HG03457 (cell line): ENCODE measurements around the gene ARHGEF2.
"Not testable (repeated sequence)": the region's sequence is repeated elsewhere in the genome, so short reads cannot be mapped to it uniquely, and the experiment has no call there.

Experiments
- ATAC-seq: cut with Tn5 transposase; IDR thresholded peaks from one replicate; pipeline ENCODE4 v1.9.1; 2021; ENCODE audit warnings: moderate number of reproducible peaks; ENCODE audit not compliant: unreplicated experiment

The ARHGEF2 gene

GRCh38 chr1:155993595-155993994 lies 15.2 kb upstream of the ARHGEF2 start:
- no peak for ATAC-seq

- ATAC-seq: no peak
Observed at GRCh38 chr1:155990005-155990739, 11.8 kb upstream of the ARHGEF2 start.

- ATAC-seq: no peak
Observed at GRCh38 chr1:155989242-155990004, 11.1 kb upstream of the ARHGEF2 start.

- not testable (repeated sequence) for ATAC-seq
Observed at GRCh38 chr1:155984903-155985645, 6.7 kb upstream of the ARHGEF2 start.

- ATAC-seq: no peak
Observed at GRCh38 chr1:155984341-155984740, 6.0 kb upstream of the ARHGEF2 start.

- ATAC-seq: no peak
Observed at GRCh38 chr1:155983191-155984024, 5.1 kb upstream of the ARHGEF2 start.

DNA sequence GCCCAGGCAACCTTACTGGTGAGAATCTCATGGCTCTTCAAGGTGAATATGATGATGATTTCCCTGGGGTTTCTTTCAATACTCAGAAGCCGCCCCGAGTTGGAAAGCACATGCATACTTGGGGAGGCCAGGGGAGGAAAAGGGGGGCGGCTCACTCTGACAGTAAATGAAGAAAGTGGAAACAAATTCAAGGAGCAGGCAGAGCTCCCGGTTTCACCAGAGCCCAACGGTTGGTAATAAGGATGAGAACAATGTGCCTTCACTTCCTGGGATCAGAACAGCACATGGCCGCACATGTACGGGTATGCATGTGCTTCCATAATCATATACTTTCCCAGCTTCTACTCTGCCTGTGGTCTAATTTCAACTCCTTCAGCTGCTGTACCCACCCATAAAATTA lies 3.8 kb upstream of the ARHGEF2 start:
- no peak for ATAC-seq

GRCh38 chr1:155981266-155982088 lies 3.1 kb upstream of the ARHGEF2 start:
- ATAC-seq: no peak

- no peak for ATAC-seq
Observed at GRCh38 chr1:155979597-155980343, 1.4 kb upstream of the ARHGEF2 start.

- ATAC-seq: no peak
Observed at GRCh38 chr1:155978973-155979429, 654 bp upstream of the ARHGEF2 start.

DNA sequence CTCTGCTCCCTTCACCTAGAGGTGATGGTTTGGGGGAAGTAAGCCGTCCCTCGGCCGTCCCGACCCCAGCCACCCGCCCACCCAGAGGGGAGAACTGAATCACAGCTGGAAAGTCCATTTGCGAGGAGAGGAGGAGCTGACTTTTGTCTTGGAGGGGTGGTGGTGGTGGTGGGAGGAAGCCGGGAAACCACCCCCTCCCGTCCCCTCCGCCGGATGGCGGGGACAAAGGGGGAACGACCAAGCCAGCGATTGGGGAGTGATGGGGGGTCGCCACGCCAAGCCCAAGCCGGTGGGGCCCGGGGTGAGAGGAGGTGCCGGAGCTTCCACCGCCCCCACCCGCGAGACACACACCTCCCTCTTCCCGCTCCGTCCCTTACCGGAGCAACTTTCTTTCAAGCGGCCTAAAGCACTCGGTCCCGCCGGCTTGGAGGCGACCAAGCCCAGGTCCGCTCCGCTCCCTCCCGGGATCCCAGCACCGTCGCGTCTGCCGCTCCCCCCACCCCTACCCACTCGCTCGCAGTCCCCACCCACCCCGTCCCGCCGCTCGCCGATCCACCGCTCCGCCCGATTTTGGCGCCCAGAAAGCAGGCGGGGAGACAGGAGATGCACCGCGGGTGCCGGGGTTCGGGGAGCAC lies 540 bp downstream of the ARHGEF2 start:
- ATAC-seq: no peak

DNA sequence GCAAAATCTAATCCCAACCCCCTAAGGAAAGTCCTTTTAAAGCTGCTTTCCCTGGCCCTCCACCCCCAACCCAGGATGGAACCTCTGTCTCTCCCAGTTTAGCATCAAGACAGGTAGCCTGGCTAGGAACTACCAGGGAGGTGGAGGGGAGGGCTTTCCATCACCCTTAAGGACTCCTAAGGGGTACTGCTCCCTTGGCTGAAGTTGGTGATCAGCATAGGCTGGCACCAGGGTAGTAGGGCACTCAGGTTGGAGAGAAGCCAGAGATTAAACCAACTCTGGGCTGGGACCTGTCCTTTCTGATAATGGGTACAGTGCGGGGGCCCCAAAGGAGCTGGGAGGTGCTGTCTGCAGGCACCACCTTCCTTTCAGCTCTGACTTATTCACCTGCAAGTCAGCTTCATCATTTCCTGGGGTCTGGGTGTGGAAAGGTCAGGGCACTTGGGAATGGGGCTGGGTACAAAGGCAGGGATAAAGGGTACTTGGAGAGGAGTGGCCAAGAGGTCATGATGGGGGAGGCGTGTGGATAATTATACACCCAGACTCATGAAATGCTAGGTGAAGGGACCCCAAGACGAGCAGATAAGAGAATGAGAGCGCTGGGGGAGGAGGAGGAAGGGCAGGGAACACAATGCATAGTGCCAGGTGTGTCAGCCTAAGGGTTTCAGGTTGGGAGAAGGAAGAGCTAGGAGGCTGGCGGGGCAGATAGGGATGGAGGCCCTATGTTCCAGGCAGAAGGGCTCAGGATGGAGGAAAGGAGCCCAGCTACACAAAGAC lies 1.2 kb downstream of the ARHGEF2 start:
- no peak for ATAC-seq

DNA sequence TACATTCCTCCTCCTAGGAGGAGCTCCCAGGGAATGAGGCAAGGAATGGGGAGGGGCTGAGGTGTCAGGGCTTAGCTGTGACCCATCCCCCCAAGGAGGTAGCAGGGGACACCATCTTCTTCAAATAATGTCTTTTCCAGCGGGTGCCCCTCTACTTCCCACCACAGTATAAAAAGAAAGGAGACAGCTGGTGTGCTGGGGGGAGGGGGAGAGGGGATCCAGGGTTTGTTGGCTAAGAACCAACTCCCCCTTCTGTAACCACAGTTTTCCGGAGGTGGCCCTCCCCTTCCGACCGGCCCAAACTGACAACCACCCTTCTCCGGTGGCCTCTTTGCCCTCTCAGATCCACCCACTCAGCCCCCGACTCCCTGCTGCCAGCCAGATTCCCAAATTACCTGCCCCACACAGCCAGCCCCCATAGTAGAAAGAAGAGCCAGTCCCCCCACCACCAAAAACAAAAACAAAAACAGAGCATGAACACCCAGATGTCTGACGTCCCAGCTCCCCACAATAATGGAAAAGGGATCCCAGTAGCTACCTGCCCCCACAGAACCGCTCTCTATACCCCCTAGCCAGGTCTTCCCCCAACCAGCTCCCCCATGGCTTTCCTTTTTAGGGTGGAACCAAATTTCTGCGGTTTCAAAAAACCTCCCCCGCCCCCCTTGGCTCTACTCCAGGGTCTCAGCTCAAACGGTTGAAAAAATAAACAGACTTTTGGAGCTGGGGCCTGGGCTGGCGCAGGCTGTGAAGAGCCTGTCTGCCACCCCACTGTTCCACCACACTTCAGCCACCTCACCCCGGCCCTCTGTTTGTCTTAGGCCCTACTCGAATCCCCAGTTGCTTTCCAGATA lies 2.1 kb downstream of the ARHGEF2 start:
- ATAC-seq: no peak

DNA sequence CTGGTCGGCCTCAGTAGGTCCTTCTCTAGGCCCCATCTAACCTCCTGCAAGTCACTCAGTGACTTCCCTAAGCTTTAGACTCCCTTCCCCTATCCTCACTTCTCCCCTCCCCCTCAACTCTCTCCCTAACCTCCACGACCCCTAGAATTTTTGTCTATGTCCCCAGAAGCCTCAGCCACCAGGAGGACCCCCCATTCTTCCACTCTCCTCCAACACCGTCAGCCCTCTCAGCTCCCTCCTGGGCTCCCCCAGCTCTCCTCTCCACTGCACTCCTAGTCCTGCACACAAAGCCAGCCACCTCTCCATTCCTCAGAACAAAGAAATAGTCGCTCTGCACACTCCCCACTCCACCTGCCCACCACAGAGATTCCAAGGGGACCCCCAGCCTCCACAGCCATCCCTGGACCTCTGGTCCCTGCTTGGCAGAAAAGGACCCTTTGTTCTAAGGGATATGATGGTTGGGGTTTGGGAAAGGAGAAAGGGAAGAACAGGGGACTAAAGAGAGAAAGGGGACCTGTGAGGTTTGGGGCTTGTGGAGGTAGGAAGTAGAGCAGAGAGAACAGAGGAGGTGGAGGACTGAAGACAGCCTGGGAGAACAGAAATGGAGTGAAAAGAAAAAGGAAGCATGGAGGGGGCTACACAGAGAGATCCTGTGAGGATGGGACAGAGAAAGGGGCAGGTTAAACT lies 2.8 kb downstream of the ARHGEF2 start:
- ATAC-seq: no peak

- no peak for ATAC-seq
Observed at GRCh38 chr1:155974208-155975115, 3.9 kb downstream of the ARHGEF2 start.
